Esophagus muscularis mucosa (tissue), 4 donors: Measurements from ENCODE around the gene WDR64. TPM values are rescaled to one million over a fixed set of nuclear protein-coding genes. Genes with fewer than 3 reads are reported as not detected.

Experiments
- DNase-seq: peaks from one replicate; pipeline ENCODE4 v3.0.0-alpha.2; 2017; ENCODE audit errors: extremely low spot score
- H3K27ac ChIP-seq, 4 donors: fragments of 200-600 bp; sonication (generic); replicated peaks in 1 of 4; 1 replicate in 3 of 4; 2 replicates in 1 of 4; pipeline ENCODE4 v1.5.1; 2016 to 2019; ENCODE audit warnings: mild to moderate bottlenecking in 1 of 4
- H3K27me3 ChIP-seq, 4 donors: fragments of 200-600 bp; sonication (generic); one replicate each; pipeline versions ENCODE4 v1.5.1 to v1.6.0; 2016 to 2019
- H3K36me3 ChIP-seq, 4 donors: fragments of 200-600 bp; sonication (generic); one replicate each; pipeline ENCODE4 v1.5.1; 2016 to 2019
- H3K4me1 ChIP-seq, 4 donors: fragments of 200-600 bp; sonication (generic); one replicate each; pipeline ENCODE4 v1.5.1; 2016 to 2019
- H3K4me3 ChIP-seq, 4 donors: fragments of 200-600 bp; sonication (generic); 1 replicate in 2 of 4; 2 replicates in 2 of 4; pipeline ENCODE4 v1.5.1; 2016 to 2019; ENCODE audit warnings: mild to moderate bottlenecking in 4 of 4, moderate library complexity in 1 of 4
- H3K9me3 ChIP-seq, 4 donors: fragments of 200-600 bp; sonication (generic); 1 replicate in 3 of 4; 2 replicates in 1 of 4; pipeline ENCODE4 v1.5.1; 2016 to 2019
- CTCF ChIP-seq, 3 experiments: fragments of 200-600 bp in 2 of 3; fragments of 450-650 bp in 1 of 3; sonication (generic) in 2 of 3; IDR thresholded peaks; one replicate each; pipeline ENCODE4 v1.5.1; 2017 to 2019; ENCODE audit warnings: antibody characterized with exemption in 3 of 3, mild to moderate bottlenecking in 2 of 3, moderate library complexity in 1 of 3
- EP300 ChIP-seq: sonication (generic); formaldehyde crosslinking; IDR thresholded peaks from one replicate; pipeline ENCODE4 v1.6.1; 2017; ENCODE audit warnings: antibody characterized with exemption
- POLR2A ChIP-seq: fragments of 450-650 bp; IDR thresholded peaks from one replicate; pipeline ENCODE4 v1.6.1; 2017; ENCODE audit warnings: antibody characterized with exemption, moderate library complexity, mild to moderate bottlenecking, low read depth
- POLR2AphosphoS5 ChIP-seq, 2 donors: sonication (generic); formaldehyde crosslinking; IDR thresholded peaks; one replicate each; pipeline ENCODE4 v1.6.1; 2017; ENCODE audit warnings: antibody characterized with exemption in 2 of 2
- WGBS: methylation state at CpG from one replicate; pipeline ENCODE4 v1.1.5; 2018; 5-methylcytosine and 5-hydroxymethylcytosine counted together
- intact Hi-C: fragments of 100-400 bp; cut with DNase I; formaldehyde crosslinking; loops from one replicate; pipeline ENCODE4 v1.15.1; 2023
- total RNA-seq, 4 donors: library from RNA; depleted of rRNA; stranded (reverse); fragments of >200 nt; gene quantifications; one replicate each; pipeline versions ENCODE4 v1.1.0 to v1.2.1, GENCODE V29; 2016

The WDR64 gene
- total RNA-seq, 4 donors from 2014 or later, result not detected

GRCh38 chr1:241640867-241641622 lies 11.0 kb upstream of the WDR64 start:
- no peaks in the 10 kb centered on the region for H3K9me3 ChIP-seq
- H3K27ac ChIP-seq, result peak overlapping the region; percentile 62 to 87 (median 74)
- peaks cover 3 to 37% (median 31%) of the 10 kb centered on the region in 4 donors for H3K4me1 ChIP-seq
- 93% methylated on average over 9 of the region's 9 CpGs for WGBS
- no peak for DNase-seq
- peak overlapping the region; percentile 81 to 93 (median 91) for H3K4me3 ChIP-seq
- H3K27me3 ChIP-seq, result no peaks in the 10 kb centered on the region
- TF ChIP-seq POLR2A, result no peak
- no peak for TF ChIP-seq EP300
- intact Hi-C loops, result loop anchor here (5.0 to 10.0 kb wide), 2 partner anchors 124 to 204 kb away; partner anchors contain the start of genes EXO1 and FH
- H3K36me3 ChIP-seq, result no peaks in the 10 kb centered on the region

GRCh38 chr1:241641773-241642592 lies 10.1 kb upstream of the WDR64 start:
- Histone ChIP-seq H3K9me3 (no peaks in the 10 kb centered on the region), H3K27me3 (no peaks in the 10 kb centered on the region), H3K27ac (no peak overlapping the region), H3K4me1 (peaks cover 3 to 30% (median 28%) of the 10 kb centered on the region in 4 donors), H3K36me3 (no peaks in the 10 kb centered on the region), H3K4me3 (no peak overlapping the region)
- intact Hi-C loops, result loop anchor here (5.0 to 10.0 kb wide), 2 partner anchors 125 to 203 kb away; partner anchors contain the start of genes EXO1 and FH
- TF ChIP-seq POLR2AphosphoS5 (IDR thresholded peaks at IDR 0.05) (no peak), EP300 (no peak), POLR2A (no peak), CTCF (IDR thresholded peaks at IDR 0.05) (no peak)
- DNase-seq, result no peak
- WGBS, result 81% methylated on average over 12 of the region's 12 CpGs

GRCh38 chr1:241642593-241642944 lies 9.5 kb upstream of the WDR64 start:
- no peak for TF ChIP-seq POLR2A
- no peak for TF ChIP-seq POLR2AphosphoS5 (IDR thresholded peaks at IDR 0.05)
- no peak for TF ChIP-seq EP300
- no peak for TF ChIP-seq CTCF (IDR thresholded peaks at IDR 0.05)
- intact Hi-C loops, result loop anchor here (5.0 to 10.0 kb wide), 2 partner anchors 125 to 202 kb away; partner anchors contain the start of genes EXO1 and FH
- 95% methylated on average over 1 of the region's 1 CpG for WGBS
- no peaks in the 10 kb centered on the region for H3K27me3 ChIP-seq
- no peaks in the 10 kb centered on the region for H3K9me3 ChIP-seq
- H3K4me3 ChIP-seq, result no peak overlapping the region
- H3K4me1 ChIP-seq, result peaks cover 3 to 24% (median 23%) of the 10 kb centered on the region in 4 donors
- H3K36me3 ChIP-seq, result no peaks in the 10 kb centered on the region
- no peak overlapping the region for H3K27ac ChIP-seq
- no peak for DNase-seq

GRCh38 chr1:241644259-241644658 lies 7.8 kb upstream of the WDR64 start:
- H3K36me3 ChIP-seq, result no peaks in the 10 kb centered on the region
- H3K27ac ChIP-seq, result no peak overlapping the region
- no peak for TF ChIP-seq POLR2A
- no peak for TF ChIP-seq EP300
- no peak for TF ChIP-seq CTCF (IDR thresholded peaks at IDR 0.05)
- TF ChIP-seq POLR2AphosphoS5 (IDR thresholded peaks at IDR 0.05), result no peak
- H3K4me1 ChIP-seq, result peaks cover 3 to 8% (median 7%) of the 10 kb centered on the region in 4 donors
- no peak overlapping the region for H3K4me3 ChIP-seq
- 93% methylated on average over 2 of the region's 2 CpGs for WGBS
- no peaks in the 10 kb centered on the region for H3K27me3 ChIP-seq
- no peaks in the 10 kb centered on the region for H3K9me3 ChIP-seq
- intact Hi-C loops, result loop anchor here (5.0 to 10.0 kb wide), 2 partner anchors 127 to 201 kb away; partner anchors contain the start of genes EXO1 and FH
- no peak for DNase-seq

- peaks cover 3 to 6% (median 5%) of the 10 kb centered on the region in 4 donors for H3K4me1 ChIP-seq
- TF ChIP-seq EP300, result no peak
- no peak for TF ChIP-seq POLR2A
- no peak for TF ChIP-seq POLR2AphosphoS5 (IDR thresholded peaks at IDR 0.05)
- no peak overlapping the region for H3K4me3 ChIP-seq
- H3K9me3 ChIP-seq, result no peaks in the 10 kb centered on the region
- DNase-seq, result no peak
- intact Hi-C loops, result loop anchor here (10.0 kb wide), 1 partner anchor 200 kb away; the partner anchor contains the start of gene EXO1
- no peak overlapping the region for H3K27ac ChIP-seq
- 61% methylated on average over 4 of the region's 4 CpGs for WGBS
- H3K27me3 ChIP-seq, result peaks cover 0 to 3% (median 0%) of the 10 kb centered on the region in 4 donors
- no peaks in the 10 kb centered on the region for H3K36me3 ChIP-seq
Observed at GRCh38 chr1:241645199-241645598, 6.9 kb upstream of the WDR64 start.
